A673 (cell line): ENCODE data around the gene TNFRSF4. TPM values are rescaled to one million over a fixed set of nuclear protein-coding genes. Genes with fewer than 3 reads are reported as not detected.

Source experiments
- BruUV-seq: library from RNA; stranded (reverse); fragments of 400-500 nt; replicated peaks from 2 replicates; lab custom pipeline; 2021; lab: Mats Ljungman, UMichigan
- CTCF ChIA-PET: fragments of 300-600 bp; sonication (Branson Sonifier 250); formaldehyde crosslinking; loops from one replicate; lab custom pipeline; 2022; ENCODE audit warnings: antibody characterized with exemption; lab: Charles Lee
- POLR2A ChIA-PET: fragments of 300-600 bp; sonication (Branson Sonifier 250); formaldehyde crosslinking; loops from one replicate; lab custom pipeline; 2022; ENCODE audit warnings: antibody characterized with exemption; ENCODE audit not compliant: low non-redundant PET; lab: Charles Lee
- DNase-seq: peaks from one replicate; pipeline ENCODE4 v3.0.0-alpha.2; 2015; ENCODE audit warnings: low spot score
- H3K27ac ChIP-seq: fragments of 200-600 bp; sonication (generic); 2 replicates; pipeline ENCODE4 v1.5.1; 2016; ENCODE audit warnings: mixed run types, low read depth, mild to moderate bottlenecking, mixed read lengths, antibody characterized with exemption, low read length; ENCODE audit not compliant: poor library complexity, severe bottlenecking
- H3K27me3 ChIP-seq: fragments of 200-600 bp; sonication (generic); replicated peaks from 2 replicates; pipeline ENCODE4 v1.6.1; 2017; ENCODE audit warnings: mixed run types, low read depth, mild to moderate bottlenecking, mixed read lengths, antibody characterized with exemption, low read length; ENCODE audit not compliant: insufficient read depth, poor library complexity
- H3K36me3 ChIP-seq: fragments of 200-600 bp; sonication (generic); 2 replicates; pipeline ENCODE4 v1.6.1; 2016; ENCODE audit warnings: mixed run types, mild to moderate bottlenecking, mixed read lengths, antibody characterized with exemption, low read length; ENCODE audit not compliant: insufficient read depth, poor library complexity, severe bottlenecking
- H3K4me1 ChIP-seq: fragments of 200-600 bp; sonication (generic); 2 replicates; pipeline ENCODE4 v1.6.1; 2017; ENCODE audit warnings: mixed run types, mild to moderate bottlenecking, mixed read lengths, antibody characterized with exemption, low read length; ENCODE audit not compliant: insufficient read depth, poor library complexity, severe bottlenecking
- H3K4me3 ChIP-seq: fragments of 200-600 bp; sonication (generic); 2 replicates; pipeline ENCODE4 v1.5.1; 2016; ENCODE audit warnings: low read depth, mixed run types, mild to moderate bottlenecking, mixed read lengths, low read length; ENCODE audit not compliant: poor library complexity, severe bottlenecking
- H3K9me3 ChIP-seq: fragments of 200-600 bp; sonication (generic); 2 replicates; pipeline ENCODE4 v1.6.1; 2016; ENCODE audit warnings: mixed run types, low read depth, mild to moderate bottlenecking, mixed read lengths, antibody characterized with exemption, low read length; ENCODE audit not compliant: poor library complexity, severe bottlenecking
- CTCF ChIP-seq: fragments of 300-800, 200-600 bp; sonication (generic); conservative IDR thresholded peaks from 2 replicates; pipeline ENCODE4 v1.5.1; 2017; ENCODE audit warnings: low read depth, mild to moderate bottlenecking, antibody characterized with exemption, low read length, moderate library complexity, mixed read lengths
- EZH2 ChIP-seq: fragments of 200-600 bp; sonication (generic); IDR thresholded peaks from 2 replicates; pipeline ENCODE4 v1.6.1; 2017; ENCODE audit warnings: borderline replicate concordance, low read depth, mild to moderate bottlenecking, mixed read lengths, antibody characterized with exemption, low read length; ENCODE audit not compliant: poor library complexity, severe bottlenecking
- intact Hi-C: fragments of 100-400 bp; cut with micrococcal nuclease; formaldehyde crosslinking; loops from one replicate; pipeline ENCODE4 v1.10.0; 2022; ENCODE audit not compliant: unreplicated experiment
- total RNA-seq: library from RNA; stranded (reverse); gene quantifications from 2 replicates; pipeline ENCODE4 v1.2.3, GENCODE V29; 2021

Gene TNFRSF4
- total RNA-seq, 1 experiment from 2014 or later = 0.80 TPM

GRCh38 chr1:1259119-1259488 is 45.2 kb upstream of the TNFRSF4 start:
- POLR2A ChIA-PET = no interaction called here
- BruUV-seq = no TSS peak
- Histone ChIP-seq H3K4me1 (no peaks in the 10 kb centered on the region), H3K27me3 (no peaks in the 10 kb centered on the region), H3K36me3 (peaks cover 51% of the 10 kb centered on the region), H3K4me3 (no peak overlapping the region), H3K27ac (no peak overlapping the region), H3K9me3 (no peaks in the 10 kb centered on the region)
- intact Hi-C loops = no loop called here
- no peak for DNase-seq
- no peak for TF ChIP-seq EZH2
- TF ChIP-seq CTCF = no peak
- CTCF ChIA-PET = no interaction called here

- CTCF ChIA-PET = no interaction called here
- TF ChIP-seq EZH2 = no peak
- no peak for TF ChIP-seq CTCF
- Histone ChIP-seq H3K27me3 (no peaks in the 10 kb centered on the region), H3K9me3 (no peaks in the 10 kb centered on the region), H3K4me3 (no peak overlapping the region), H3K4me1 (no peaks in the 10 kb centered on the region), H3K27ac (no peak overlapping the region), H3K36me3 (peaks cover 45% of the 10 kb centered on the region)
- DNase-seq = no peak
- POLR2A ChIA-PET = interaction anchor here (0.5 to 0.7 kb wide), 4 partner anchors 99 to 276 kb away, joined by 3 to 14 read pairs (median 5); no protein-coding TSS in a partner anchor
- no TSS peak for BruUV-seq
- intact Hi-C loops = no loop called here
Measured at GRCh38 chr1:1256956-1257871, 43.3 kb upstream of the TNFRSF4 start.

DNA sequence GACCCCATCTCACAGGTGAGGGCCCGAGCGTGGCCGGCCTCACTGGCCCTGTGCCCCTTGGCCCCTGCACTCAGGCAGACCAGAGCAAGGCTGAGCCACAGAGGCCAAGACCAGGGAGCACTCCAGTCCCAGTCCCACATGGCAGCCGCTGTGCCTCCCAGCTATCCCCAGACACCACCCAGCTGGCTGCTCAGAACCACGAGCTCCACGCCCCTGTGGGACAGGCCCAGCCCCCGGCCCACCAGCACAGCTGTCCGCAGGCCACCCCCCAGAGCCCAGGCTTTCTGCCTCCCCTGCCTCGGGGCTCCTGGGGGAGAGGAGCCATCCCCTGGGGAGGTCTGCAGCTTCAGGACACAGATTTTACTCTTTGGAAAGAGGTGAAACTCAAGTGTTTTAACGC is 41.7 kb upstream of the TNFRSF4 start:
- no TSS peak for BruUV-seq
- no peak overlapping the region for H3K4me3 ChIP-seq
- H3K4me1 ChIP-seq = no peaks in the 10 kb centered on the region
- DNase-seq = no peak
- no peaks in the 10 kb centered on the region for H3K27me3 ChIP-seq
- ChIA-PET POLR2A (no interaction called here), CTCF (no interaction called here)
- peaks cover 37% of the 10 kb centered on the region for H3K36me3 ChIP-seq
- no peaks in the 10 kb centered on the region for H3K9me3 ChIP-seq
- TF ChIP-seq EZH2 = no peak
- no peak for TF ChIP-seq CTCF
- intact Hi-C loops = no loop called here
- no peak overlapping the region for H3K27ac ChIP-seq
